Lung microvascular endothelial cell (primary cell): ENCODE measurements around the gene S100A10. TPM values are rescaled to one million over a fixed set of nuclear protein-coding genes. Genes with fewer than 3 reads are reported as not detected.

Experiments used
- DNase-seq, 2 donors: peaks; one replicate each; pipeline versions ENCODE4 v3.0.0 to v3.0.0-alpha.2; 2010; ENCODE audit warnings: low read depth in 2 of 2
- total RNA-seq: library from RNA; depleted of rRNA; stranded (reverse); fragments of >200 nt; gene quantifications from 2 replicates; pipeline ENCODE4 v1.2.1, GENCODE V29; 2014

S100A10 gene
- total RNA-seq, 1 donor from 2014 or later: 147 TPM

- DNase-seq: no peak
These were observed 57.0 kb downstream of the S100A10 start for GRCh38 chr1:151936653-151937052.

- DNase-seq: no peak
These were observed 57.6 kb downstream of the S100A10 start for GRCh38 chr1:151935894-151936602.

GRCh38 chr1:151935154-151935553, 58.5 kb downstream of the S100A10 start:
- peak in 1 of 2 donors; percentile 59 for DNase-seq

- peak; percentile 68 to 78 for DNase-seq
These were observed 59.6 kb downstream of the S100A10 start for GRCh38 chr1:151934048-151934493.

Other genes starting within 250 kb of the S100A10 start
- 89.7 and 112 TPM in 2 replicates for gene MRPL9, start 230.4 kb downstream of the S100A10 start, total RNA-seq
- gene TDRKH, start 203.4 kb downstream of the S100A10 start, total RNA-seq: 2.2 and 3.3 TPM in 2 replicates
- gene LINGO4, start 188.4 kb downstream of the S100A10 start, total RNA-seq: not detected in 2 replicates
- gene RORC, start 162.1 kb downstream of the S100A10 start, total RNA-seq: not detected in 2 replicates
- gene C2CD4D, start 154.0 kb downstream of the S100A10 start, total RNA-seq: under 0.01 and 0.20 TPM in 2 replicates
- 0.22 TPM in 1 of 2 replicates, not detected in the other for gene THEM5, start 140.1 kb downstream of the S100A10 start, total RNA-seq
- gene THEM4, start 84.3 kb downstream of the S100A10 start, total RNA-seq: 2.6 and 6.3 TPM in 2 replicates
- 4.8 and 18.7 TPM in 2 replicates for gene S100A11, start 43.1 kb upstream of the S100A10 start, total RNA-seq
- gene TCHHL1, start 95.2 kb upstream of the S100A10 start, total RNA-seq: not detected in 2 replicates
- under 0.01 and 0.20 TPM in 2 replicates for gene TCHH, start 121.6 kb upstream of the S100A10 start, total RNA-seq
- gene RPTN, start 165.4 kb upstream of the S100A10 start, total RNA-seq: not detected in 2 replicates
- gene HRNR, start 230.3 kb upstream of the S100A10 start, total RNA-seq: not detected in 2 replicates